Activated CD8-positive, alpha-beta memory T cell treated with anti-CD3 and anti-CD28 coated beads, Interleukin-2, amount 10 ng/mL, durations not matched to agents 7 days and 5 days (primary cell): ENCODE results near the gene ZNF433. TPM values are rescaled to one million over a fixed set of nuclear protein-coding genes. Genes with fewer than 3 reads are reported as not detected.
A peak's percentile ranks its signal among the peaks of the same experiment; 100 is the strongest.
"Not testable (repeated sequence)": the region's sequence is repeated elsewhere in the genome, so short reads cannot be mapped to it uniquely, and the experiment has no call there.

Source experiments
- ATAC-seq: fragments of 150-1000 bp; cut with Tn5 transposase; one replicate; pipeline ENCODE4 v1.10.0; 2021; ENCODE audit warnings: moderate library complexity
- CTCF ChIA-PET: fragments of 350-600 bp; sonication (Branson Sonifier 250); formaldehyde crosslinking; loops from one replicate; lab custom pipeline; 2021; ENCODE audit warnings: antibody characterized with exemption; lab: Charles Lee
- DNase-seq: peaks from one replicate; pipeline ENCODE4 v3.0.0-alpha.2; 2020
- H3K27ac Mint-ChIP-seq: one replicate; pipeline ENCODE4 v1.8.0; 2021; ENCODE audit warnings: mild to moderate bottlenecking, mixed read lengths
- H3K27me3 Mint-ChIP-seq: one replicate; pipeline ENCODE4 v1.8.0; 2021; ENCODE audit warnings: mixed read lengths
- H3K36me3 Mint-ChIP-seq: one replicate; pipeline ENCODE4 v1.8.0; 2021; ENCODE audit warnings: mild to moderate bottlenecking, mixed read lengths
- H3K4me1 Mint-ChIP-seq: one replicate; pipeline ENCODE4 v1.8.0; 2021; ENCODE audit warnings: mixed read lengths
- H3K4me3 Mint-ChIP-seq: one replicate; pipeline ENCODE4 v1.8.0; 2021; ENCODE audit warnings: mild to moderate bottlenecking, moderate library complexity, mixed read lengths
- H3K9me3 Mint-ChIP-seq: one replicate; pipeline ENCODE4 v1.8.0; 2022; ENCODE audit warnings: low read depth, mixed read lengths
- total RNA-seq, 2 experiments: library from RNA; stranded (reverse); gene quantifications; one replicate each; pipeline ENCODE4 v1.2.3, GENCODE V29; 2021

ZNF433 gene
- total RNA-seq, result under 1 TPM; 0.20 to 0.82 TPM

- CTCF ChIA-PET, result interaction anchor here (0.9 to 3.8 kb wide), 5 partner anchors 21 to 111 kb away, joined by 3 to 11 read pairs (median 3); partner anchors contain the start of gene ZNF20
- peak within 1 kb of the TSS; percentile 54 for H3K27ac Mint-ChIP-seq
- peak; percentile 94 for ATAC-seq
Measured at GRCh38 chr19:12035220-12036172, at the start of gene ZNF433. ZNF433 (minus strand) TSS chr19:12035679; CDS start chr19:12035539, 140 bp downstream.

GRCh38 chr19:12083336-12083735 is 47.9 kb upstream of the ZNF433 start:
- CTCF ChIA-PET, H3K27ac Mint-ChIP-seq, H3K27me3 Mint-ChIP-seq, DNase-seq, H3K4me1 Mint-ChIP-seq, H3K36me3 Mint-ChIP-seq, ATAC-seq, H3K4me3 Mint-ChIP-seq: not testable (repeated sequence)
- H3K9me3 Mint-ChIP-seq, result peaks cover 20% of the 10 kb centered on the region

More at GRCh38 chr19:12035220-12036172, at the start of gene ZNF433:
- Mint-ChIP-seq H3K4me1 (peaks cover 4% of the 10 kb centered on the region), H3K4me3 (peak within 1 kb of the TSS; percentile 65), H3K9me3 (peaks cover 21% of the 10 kb centered on the region), H3K27me3 (no peaks in the 10 kb centered on the region), H3K36me3 (peaks cover 17% of the 10 kb centered on the region)
- peak; percentile 69 for DNase-seq

DNA sequence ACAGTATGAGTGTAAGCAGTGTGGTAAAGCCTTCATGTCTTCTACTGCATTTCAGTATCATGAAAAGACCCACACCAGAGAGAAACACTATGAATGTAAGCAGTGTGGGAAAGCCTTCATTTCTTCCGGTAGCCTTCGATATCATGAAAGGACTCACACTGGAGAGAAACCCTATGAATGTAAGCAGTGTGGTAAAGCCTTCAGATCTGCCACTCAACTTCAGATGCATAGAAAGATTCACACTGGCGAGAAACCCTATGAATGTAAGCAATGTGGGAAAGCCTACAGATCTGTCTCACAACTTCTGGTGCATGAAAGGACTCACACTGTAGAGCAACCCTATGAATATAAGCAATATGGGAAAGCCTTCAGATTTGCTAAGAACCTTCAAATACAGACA is 41.9 kb upstream of the ZNF433 start:
- Mint-ChIP-seq H3K36me3 (peaks cover 41% of the 10 kb centered on the region), H3K9me3 (peaks cover 41% of the 10 kb centered on the region), H3K27me3 (no peaks in the 10 kb centered on the region), H3K27ac (no peak overlapping the region), H3K4me1 (no peaks in the 10 kb centered on the region), H3K4me3 (no peak overlapping the region)
- DNase-seq (no peak), ATAC-seq (no peak)
- CTCF ChIA-PET, result no interaction called here

DNA sequence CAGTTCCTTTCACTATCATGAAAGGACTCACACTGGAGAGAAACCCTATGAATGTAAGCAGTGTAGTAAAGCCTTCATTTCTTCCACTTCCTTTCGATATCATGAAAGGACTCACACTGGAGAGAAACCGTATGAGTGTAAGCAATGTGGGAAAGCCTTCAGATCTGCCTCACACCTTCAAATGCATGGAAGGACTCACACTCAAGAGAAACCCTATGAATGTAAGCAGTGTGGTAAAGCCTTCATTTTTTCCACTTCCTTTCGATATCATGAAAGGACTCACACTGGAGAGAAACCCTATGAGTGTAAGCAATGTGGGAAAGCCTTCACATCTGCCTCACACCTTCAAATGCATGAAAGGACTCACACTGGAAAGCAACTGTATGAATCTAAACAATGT is 40.9 kb upstream of the ZNF433 start:
- H3K27ac Mint-ChIP-seq, CTCF ChIA-PET, H3K27me3 Mint-ChIP-seq, ATAC-seq, DNase-seq, H3K4me1 Mint-ChIP-seq, H3K4me3 Mint-ChIP-seq: not testable (repeated sequence)
- Mint-ChIP-seq H3K9me3 (peaks cover 41% of the 10 kb centered on the region), H3K36me3 (peaks cover 39% of the 10 kb centered on the region)

DNA sequence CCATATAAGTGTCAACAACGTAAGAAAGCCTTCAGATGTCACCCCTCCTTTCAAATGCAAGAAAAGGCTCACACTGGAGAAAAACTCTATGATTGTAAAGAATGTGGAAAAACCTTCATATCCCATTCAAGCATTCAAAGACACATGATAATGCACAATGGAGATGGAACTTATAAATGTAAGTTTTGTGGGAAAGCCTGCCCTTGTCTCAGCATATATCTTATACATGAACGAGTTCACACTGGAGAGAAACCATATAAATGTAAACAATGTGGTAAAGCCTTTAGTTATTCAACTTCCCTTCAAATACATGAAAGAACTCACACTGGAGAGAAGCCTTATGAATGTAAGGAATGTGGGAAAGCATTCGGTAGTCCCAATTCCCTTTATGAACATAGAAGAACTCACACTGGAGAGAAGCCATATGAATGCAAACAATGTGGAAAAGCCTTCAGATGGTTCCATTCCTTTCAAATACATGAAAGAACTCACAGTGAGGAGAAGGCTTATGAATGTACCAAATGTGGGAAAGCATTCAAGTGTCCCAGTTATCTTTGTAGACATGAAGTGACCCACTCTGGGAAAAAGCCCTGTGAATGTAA is 40.2 kb upstream of the ZNF433 start:
- CTCF ChIA-PET, result no interaction called here
- peaks cover 41% of the 10 kb centered on the region for H3K9me3 Mint-ChIP-seq
- ATAC-seq, result no peak

GRCh38 chr19:12064590-12065538 is 29.4 kb upstream of the ZNF433 start, which contains the start of gene ZNF844:
ZNF844 (plus strand) TSS chr19:12064731; CDS start chr19:12064874, 143 bp downstream.
- H3K9me3 Mint-ChIP-seq, result peaks cover 2% of the 10 kb centered on the region
- peaks cover 8% of the 10 kb centered on the region for H3K4me1 Mint-ChIP-seq
- CTCF ChIA-PET, result interaction anchor here (1.2 to 1.3 kb wide), 2 partner anchors 9 to 141 kb away, joined by 3 to 5 read pairs; no protein-coding TSS in a partner anchor
- ATAC-seq (peak; percentile 84), DNase-seq (peak; percentile 76)
- H3K27ac Mint-ChIP-seq, result peak within 1 kb of the TSS; percentile 76
- H3K27me3 Mint-ChIP-seq, result no peaks in the 10 kb centered on the region
- peak within 1 kb of the TSS; percentile 72 for H3K4me3 Mint-ChIP-seq
- peaks cover 11% of the 10 kb centered on the region for H3K36me3 Mint-ChIP-seq

More for the DNA sequence above, 40.2 kb upstream of the ZNF433 start:
- Mint-ChIP-seq H3K27ac (no peak overlapping the region), H3K36me3 (peaks cover 39% of the 10 kb centered on the region), H3K4me3 (no peak overlapping the region), H3K4me1 (no peaks in the 10 kb centered on the region), H3K27me3 (no peaks in the 10 kb centered on the region)
- DNase-seq, result no peak

- Mint-ChIP-seq H3K4me3 (no peak overlapping the region), H3K27ac (no peak overlapping the region), H3K27me3 (peaks cover 19% of the 10 kb centered on the region), H3K36me3 (peaks cover 7% of the 10 kb centered on the region), H3K4me1 (peaks cover 14% of the 10 kb centered on the region), H3K9me3 (peaks cover 3% of the 10 kb centered on the region)
- ATAC-seq, result no peak
- CTCF ChIA-PET, result interaction anchor here (1.0 to 1.6 kb wide), 3 partner anchors 9 to 131 kb away, joined by 4 to 5 read pairs (median 5); partner anchors contain the start of genes ZNF433 and ZNF700
- DNase-seq, result no peak
Measured at GRCh38 chr19:12055784-12056183, 20.3 kb upstream of the ZNF433 start.

DNA sequence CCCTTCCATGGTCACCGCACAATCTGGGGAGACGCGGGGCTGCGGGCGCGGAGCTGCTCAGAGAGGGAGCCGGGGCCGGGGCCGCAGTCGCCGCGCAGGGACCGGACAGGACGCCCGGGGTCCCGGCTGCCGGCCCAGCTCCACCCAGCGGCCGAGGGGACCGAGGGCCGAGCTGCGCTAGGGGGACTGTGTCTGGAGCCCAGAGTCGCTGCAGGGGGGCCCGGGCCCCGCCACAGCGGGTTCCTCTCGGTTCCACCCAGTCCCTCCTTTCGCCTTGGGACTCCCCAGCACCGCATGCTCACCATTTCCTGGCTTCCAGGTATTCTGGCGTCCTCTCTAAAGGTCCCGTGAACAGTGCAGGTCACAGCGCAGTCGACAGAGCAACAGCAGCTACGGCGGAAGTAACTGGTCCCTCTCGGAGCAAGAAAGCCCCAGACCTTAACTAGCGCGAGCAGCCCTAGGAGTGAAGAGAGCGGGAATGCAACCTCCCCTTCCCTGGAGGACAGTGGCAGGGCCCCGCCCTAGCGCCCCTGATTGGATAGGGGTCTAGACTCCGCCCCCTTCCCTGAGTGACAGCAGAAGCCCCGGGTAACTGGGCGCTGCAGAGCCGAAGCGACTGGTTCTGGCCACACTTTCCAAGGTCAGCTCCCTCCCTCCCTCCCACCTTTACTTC is 17.2 kb upstream of the ZNF433 start, which contains the start of gene ZNF878:
TSS of gene ZNF878 (minus strand) at position 465 of the 673 bp plus-strand sequence. CDS start at position 305, 160 bp downstream.
- Mint-ChIP-seq H3K9me3 (peaks cover 10% of the 10 kb centered on the region), H3K4me3 (peak within 1 kb of the TSS; percentile 77), H3K27ac (peak within 1 kb of the TSS; percentile 59), H3K36me3 (peaks cover 10% of the 10 kb centered on the region), H3K27me3 (peaks cover 16% of the 10 kb centered on the region), H3K4me1 (peaks cover 14% of the 10 kb centered on the region)
- ATAC-seq (peak; percentile 93), DNase-seq (peak; percentile 71)
- CTCF ChIA-PET, result interaction anchor here (0.7 to 1.5 kb wide), 5 partner anchors 9 to 171 kb away, joined by 3 to 6 read pairs (median 4); no protein-coding TSS in a partner anchor

DNA sequence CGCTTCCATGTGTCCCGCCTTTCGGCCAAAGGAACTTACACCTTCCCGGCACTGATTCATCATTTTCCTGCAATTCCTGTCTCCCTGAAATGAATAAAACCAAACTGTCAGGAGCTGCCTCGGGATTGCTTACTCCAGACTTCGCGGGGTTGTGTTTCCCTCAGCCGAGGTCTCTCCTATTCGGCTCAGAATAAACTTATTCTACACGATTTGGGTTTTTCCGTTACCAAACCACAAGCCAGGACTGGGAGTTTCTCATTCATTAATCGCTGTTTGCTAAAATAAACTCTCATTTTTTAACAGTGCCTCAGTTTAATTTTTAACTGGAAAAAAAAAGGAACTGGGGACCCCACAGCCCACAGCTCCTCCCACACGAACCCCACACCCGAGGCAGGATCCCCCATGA is 16.6 kb upstream of the ZNF433 start:
- ATAC-seq (no peak), DNase-seq (no peak)
- Mint-ChIP-seq H3K4me1 (peaks cover 14% of the 10 kb centered on the region), H3K9me3 (peaks cover 10% of the 10 kb centered on the region), H3K27ac (no peak overlapping the region), H3K36me3 (peaks cover 12% of the 10 kb centered on the region), H3K27me3 (peaks cover 16% of the 10 kb centered on the region), H3K4me3 (peak overlapping the region; percentile 77)
- CTCF ChIA-PET, result interaction anchor here (0.7 to 1.5 kb wide), 4 partner anchors 9 to 130 kb away, joined by 3 to 6 read pairs (median 4); no protein-coding TSS in a partner anchor

- H3K4me3 Mint-ChIP-seq, result no peak overlapping the region
- no peak overlapping the region for H3K27ac Mint-ChIP-seq
- peaks cover 36% of the 10 kb centered on the region for H3K9me3 Mint-ChIP-seq
- no peaks in the 10 kb centered on the region for H3K27me3 Mint-ChIP-seq
- CTCF ChIA-PET, result no interaction called here
- DNase-seq (no peak), ATAC-seq (no peak)
- H3K4me1 Mint-ChIP-seq, result peaks cover 9% of the 10 kb centered on the region
- H3K36me3 Mint-ChIP-seq, result peaks cover 35% of the 10 kb centered on the region
Measured at GRCh38 chr19:12047868-12048267, 12.4 kb upstream of the ZNF433 start.

DNA sequence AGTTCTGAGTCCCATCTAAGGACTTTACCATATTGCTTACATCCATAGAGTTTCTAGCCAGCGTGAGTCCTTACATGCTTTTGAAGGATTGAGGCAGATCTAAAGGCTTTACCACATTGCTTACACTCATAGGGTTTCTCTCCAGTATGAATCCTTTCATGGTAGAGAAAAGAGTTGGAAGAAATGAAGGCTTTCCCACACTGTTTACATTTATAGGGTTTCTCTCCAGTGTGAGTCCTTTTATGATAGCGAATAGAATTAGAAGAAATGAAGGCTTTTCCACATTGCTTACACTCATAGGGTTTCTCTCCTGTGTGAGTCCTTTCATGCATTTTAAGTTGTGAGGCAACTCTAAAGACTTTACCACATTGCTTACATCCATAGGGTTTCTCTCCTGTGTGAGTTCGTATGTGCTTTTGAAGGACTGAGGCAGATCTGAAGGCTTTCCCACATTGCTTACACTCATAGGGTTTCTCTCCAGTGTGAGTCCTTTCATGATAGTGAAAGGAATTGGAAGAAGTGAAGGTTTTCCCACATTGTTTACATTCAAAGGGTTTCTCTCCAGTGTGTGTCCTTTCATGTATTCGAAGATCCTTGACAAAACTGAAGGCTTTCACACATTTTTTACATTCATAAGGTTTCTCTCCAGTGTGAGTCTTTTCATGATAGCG is 8.4 kb upstream of the ZNF433 start:
- Mint-ChIP-seq H3K27me3 (no peaks in the 10 kb centered on the region), H3K27ac (no peak overlapping the region), H3K4me1 (no peaks in the 10 kb centered on the region), H3K36me3 (peaks cover 40% of the 10 kb centered on the region), H3K9me3 (peaks cover 36% of the 10 kb centered on the region), H3K4me3 (no peak overlapping the region)
- DNase-seq (no peak), ATAC-seq (no peak)
- CTCF ChIA-PET, result no interaction called here
